DMS79 (cell line): ENCODE data around the gene C5orf22.
"Not testable (repeated sequence)": the region's sequence is repeated elsewhere in the genome, so short reads cannot be mapped to it uniquely, and the experiment has no call there.

Experiments
- DNase-seq: peaks from one replicate; lab custom pipeline; 2025; lab: John Stamatoyannopoulos, UW

The C5orf22 gene

DNA sequence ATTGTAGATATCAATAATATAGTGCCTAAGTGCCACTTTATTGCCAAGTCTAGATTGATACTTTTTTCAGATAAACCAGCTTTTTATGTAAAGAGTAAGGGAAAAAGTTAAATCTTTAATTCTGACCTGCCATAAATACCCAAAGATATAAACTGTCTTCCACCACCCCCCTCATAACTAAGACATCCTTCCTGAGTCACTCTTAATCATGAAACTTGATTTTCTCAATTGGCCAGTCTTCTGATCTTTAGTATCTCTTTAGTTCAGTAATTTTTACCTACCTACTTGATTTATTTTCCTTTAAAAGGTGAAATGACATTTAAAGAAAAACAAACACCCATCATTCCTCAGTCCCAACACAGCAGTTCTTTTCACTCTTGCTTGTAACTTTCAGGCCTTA, 21.8 kb downstream of the C5orf22 start:
- no peak for DNase-seq

DNA sequence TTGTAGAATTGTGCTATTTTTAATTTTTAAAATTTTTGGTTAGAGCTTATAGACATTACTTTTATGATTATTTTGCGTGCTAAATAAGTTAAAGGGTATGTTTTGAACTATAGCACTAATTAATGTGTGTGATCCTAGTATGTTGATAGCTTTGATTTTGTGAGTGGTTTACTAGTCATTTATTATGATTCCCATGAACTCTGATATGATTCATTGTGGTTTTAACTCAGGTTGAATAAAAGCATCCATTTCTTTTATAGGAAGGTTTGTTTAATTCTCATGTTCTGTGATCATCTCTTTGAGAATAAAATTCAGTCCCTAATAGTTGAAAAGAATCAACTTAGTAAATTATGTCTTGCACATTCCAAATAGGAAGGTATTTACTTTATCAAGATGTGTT, 22.5 kb downstream of the C5orf22 start:
- DNase-seq, result no peak

DNA sequence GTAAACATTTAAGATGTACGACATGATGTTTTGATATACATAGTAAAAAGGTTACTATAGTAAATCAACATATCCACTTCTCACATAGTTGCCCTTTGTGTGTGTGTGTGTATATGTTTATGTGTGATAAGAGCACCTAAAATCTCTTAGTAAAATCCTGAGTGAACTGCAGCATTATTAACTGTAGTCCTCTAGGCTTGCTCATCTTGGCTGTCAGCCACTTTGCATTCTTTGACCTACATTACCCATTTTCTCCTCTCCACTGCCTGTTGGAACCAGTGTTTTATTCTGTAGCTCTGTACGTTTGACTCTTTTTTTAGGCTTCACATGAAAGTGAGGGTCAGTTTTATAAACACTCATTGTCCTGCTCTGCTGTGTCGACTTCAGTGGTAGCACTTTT, 24.4 kb downstream of the C5orf22 start:
- no peak for DNase-seq

DNA sequence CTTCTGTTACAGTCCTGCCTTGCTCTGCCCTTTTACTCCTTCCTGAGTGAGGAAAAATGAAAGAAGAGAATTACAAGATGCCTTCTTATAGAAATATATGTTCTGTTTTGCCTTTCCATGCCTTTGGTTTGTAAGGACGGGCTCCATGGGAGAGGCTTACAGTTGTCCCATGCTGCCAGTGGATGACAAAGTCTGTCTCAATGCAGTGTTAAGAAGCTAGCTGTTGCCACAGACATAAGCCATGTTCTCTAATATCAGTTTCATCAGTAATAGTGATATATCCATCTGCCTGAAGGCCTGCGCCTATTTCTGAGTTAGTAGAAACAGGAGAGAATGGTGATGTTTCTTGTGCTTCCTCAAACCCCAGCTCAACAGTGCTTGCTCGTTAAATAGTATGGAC, 27.8 kb downstream of the C5orf22 start:
- no peak for DNase-seq

DNA sequence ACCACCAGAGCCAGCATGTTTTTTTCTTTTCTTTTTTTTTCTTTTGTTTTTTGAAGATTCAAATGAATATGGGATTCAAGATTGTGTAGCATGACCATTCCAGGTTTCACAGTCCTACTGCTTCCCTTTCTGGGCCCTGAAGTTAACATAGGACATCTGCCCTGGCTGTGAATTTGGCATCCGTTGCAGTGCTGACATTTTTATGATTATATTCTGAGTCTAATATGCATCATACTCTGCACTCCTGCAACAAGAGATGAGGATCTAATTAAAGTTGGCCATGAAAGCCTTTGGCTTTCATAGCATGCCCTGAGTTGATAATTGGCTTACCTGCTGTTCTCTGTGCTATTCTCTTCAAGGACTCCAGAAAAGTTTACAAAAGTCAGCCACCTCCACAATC, 29.8 kb downstream of the C5orf22 start:
- DNase-seq, result no peak

DNA sequence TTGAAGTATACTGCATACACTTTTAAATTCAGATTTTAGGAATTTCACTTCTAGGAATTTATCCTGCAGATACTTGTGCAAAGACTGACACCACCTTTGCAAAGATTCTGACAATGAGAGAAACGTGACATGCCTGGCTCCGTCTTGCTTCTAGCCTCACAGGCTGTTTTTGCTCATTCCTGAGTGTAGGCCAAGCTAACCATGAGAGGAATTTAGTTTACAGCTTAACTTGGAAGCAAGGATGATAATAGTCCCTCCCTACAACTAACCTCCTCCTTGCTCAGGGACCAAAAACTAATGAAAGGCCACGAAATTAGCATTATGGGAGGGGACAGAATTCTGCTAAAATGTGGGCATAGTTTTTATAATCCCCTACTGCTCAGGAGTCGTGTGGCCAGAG, 31.1 kb downstream of the C5orf22 start:
- no peak for DNase-seq

DNA sequence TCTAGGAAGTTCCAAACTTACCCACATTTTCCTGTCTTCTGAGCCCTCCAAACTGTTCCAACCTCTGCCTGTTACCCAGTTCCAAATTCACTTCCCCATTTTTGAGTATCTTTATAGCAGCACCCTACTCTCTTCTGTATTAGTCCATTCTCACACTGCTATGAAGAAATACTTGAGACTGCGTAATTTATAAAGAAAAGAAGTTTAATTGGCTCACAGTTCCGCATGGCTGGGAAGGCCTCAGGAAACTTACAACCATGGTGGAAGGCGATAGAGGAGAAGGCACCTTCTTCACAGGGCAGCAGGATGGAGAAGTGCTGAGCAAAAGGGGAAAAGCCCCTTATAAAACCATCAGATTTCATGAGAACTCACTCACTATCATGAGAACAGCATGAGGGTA, 34.3 kb downstream of the C5orf22 start:
- DNase-seq, result not testable (repeated sequence)

DNA sequence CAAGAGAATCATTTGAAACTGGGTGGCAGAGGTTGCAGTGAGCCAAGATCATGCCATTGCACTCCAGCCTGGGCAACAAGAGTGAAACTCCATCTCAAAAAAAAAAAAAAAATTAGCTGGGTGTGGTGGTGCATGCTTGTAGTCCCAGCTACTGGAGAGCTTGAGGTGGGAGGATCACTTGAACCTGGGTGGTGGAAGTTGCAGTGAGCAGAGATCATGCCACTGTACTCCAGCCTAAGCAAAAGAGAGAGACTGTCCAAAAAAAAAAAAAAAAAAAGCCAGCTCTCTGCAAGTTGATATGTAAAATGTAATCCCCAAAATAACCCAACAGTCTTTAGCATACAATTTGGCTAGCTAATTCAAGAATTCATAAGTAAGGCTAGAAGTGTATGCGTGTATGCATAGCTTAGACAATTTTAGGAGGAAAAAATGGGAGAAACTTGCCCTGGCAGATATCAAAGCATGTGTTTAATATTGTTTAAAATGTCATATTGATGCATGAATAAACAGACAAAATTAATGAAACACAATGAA, 36.3 kb downstream of the C5orf22 start:
- no peak for DNase-seq

DNA sequence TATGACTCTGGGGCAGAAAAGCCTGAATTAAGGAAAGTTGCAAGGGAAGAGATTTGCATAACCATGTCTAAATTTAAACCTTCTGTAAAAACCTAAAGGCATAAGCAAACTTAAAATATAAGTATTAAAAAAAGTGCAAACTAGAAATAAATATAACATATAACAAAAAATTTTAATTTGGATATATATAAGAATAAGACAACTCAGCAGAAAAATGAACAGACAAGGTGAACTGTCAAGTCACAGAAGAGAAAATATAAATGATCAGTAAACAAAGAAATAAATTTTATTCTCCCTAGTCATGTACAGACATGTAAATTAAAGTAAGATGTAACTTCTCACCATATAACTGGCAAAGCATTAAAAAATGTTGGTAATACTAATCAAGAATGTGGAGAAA, 37.0 kb downstream of the C5orf22 start:
- DNase-seq, result no peak

DNA sequence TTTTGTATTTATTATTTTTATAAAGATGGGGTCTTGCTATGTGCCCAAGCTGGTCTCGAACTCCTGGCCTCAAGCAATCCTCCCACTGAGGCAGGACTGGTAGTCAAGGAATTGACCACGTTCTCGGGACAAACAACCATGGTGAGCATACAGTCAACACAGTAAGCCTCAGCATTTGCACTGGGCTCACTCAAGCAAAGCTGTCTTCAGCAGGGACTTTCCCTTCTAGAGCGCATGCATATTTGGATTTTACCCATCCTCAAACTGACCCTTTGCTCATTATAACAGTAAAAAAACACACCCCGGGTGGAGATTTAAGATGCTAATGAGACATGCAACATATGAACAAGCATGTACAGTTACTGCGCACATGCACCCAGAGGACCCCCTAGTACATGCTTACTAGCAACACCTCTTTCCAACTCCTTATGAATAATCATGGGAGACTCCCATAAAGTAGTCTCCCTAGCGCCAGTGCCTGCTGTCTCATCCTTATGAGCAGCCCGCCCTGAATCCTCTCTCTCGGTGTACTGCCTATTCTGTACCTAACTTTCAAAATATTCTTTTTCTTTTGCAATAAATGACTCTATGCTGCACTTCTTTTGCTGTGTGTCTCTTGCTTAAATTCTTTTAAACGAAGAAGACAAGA, 41.5 kb downstream of the C5orf22 start:
- no peak for DNase-seq

DNA sequence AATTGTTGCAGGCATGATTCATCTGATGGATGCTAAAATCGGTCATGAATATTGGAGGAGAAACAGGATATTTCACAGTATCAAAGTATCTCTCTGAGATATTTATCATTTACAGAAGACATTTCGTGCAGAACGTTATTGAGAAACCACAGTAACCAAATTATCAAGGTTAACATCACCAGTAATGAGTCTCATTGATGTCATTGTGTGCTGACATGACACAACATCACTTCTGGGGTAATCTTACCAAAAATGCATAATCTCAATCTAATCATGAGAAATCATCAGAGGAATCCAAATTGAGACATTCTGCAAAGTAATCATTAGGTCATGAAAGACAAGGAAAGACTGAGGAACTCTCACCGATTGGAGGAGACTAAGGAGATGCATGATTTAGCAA, 42.7 kb downstream of the C5orf22 start:
- DNase-seq, result no peak

DNA sequence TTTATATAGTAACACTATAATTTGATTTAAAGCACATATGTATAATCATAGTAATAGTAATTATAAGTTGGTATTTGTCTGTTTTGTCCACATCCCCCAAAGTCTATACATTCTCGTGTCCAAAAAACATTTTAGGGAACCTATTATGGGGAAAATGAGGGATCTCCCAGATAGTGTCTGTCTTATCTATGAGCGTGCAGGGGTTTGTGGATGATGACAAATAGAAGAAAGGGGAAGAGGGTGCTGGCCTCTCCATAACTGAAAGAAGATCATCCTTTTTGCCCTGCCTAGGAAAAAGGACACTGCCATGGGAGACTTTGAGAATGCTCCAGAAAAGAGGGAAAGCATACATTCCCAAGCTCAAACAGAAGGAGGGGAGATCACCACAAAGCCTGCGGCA, 45.3 kb downstream of the C5orf22 start:
- DNase-seq, result no peak

DNA sequence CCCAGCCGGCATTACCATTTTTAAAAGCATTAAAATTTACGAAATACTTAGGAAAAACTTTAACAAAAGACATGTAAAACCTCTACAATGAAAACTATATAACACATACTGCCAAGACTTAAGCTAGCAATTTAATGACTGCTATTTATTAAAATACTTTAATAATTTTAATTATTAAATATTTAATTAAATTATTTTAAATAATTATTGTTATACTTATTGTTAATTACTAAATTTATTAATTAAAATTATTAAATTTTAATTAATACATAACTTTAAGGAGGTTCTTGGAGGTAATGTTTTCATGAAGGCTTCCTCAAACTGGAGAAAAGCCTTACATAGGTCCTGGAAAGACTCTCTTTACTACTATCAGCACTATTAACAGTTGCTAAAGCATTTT, 47.5 kb downstream of the C5orf22 start:
- DNase-seq, result no peak

DNA sequence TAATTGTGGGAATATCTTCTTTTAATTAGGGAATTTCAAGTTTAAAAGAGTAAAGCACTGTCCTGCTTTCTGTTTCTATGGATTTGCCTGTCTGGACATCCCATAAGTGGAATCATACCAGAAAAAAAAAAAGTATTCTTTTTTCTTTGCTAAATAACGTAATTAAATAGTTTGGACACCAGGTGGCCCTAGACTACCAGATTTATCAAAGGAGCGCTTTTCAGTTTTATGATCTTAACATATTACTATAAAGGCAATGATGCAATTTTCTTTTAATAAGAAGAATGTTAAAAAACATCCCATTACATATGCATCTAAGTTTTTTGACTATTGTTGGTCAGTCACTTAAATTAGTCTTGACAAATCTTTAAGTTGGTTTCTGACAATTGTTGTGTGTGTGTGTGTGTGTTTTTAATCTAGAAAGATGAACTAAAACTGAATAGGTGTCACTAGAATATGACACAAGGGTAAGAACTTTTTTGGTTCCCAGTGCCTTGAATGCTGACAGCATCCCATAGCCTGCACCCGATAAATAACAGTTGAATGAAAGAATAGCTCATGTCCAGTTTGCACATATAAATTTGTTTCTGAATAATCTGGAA, 49.5 kb downstream of the C5orf22 start:
- DNase-seq, result no peak

DNA sequence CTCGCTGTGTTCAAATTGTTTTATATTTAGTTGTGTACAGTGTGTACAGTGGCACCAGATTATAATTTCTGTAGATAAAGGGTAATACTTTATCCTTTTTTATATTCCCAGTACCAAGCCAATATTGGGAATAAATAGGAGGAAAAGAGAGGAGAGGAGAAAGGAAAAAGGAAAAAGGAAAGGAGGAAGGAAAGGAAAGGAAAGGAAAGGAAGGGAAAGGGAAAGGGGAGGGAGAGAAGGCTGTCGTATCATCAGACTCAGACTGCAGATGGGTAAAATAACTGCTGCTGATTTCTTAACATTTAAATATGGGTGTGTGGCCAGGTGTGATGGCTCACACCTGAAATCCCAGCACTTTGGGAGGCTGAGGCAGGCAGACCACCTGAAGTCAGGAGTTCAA, 51.0 kb downstream of the C5orf22 start:
- DNase-seq, result no peak

DNA sequence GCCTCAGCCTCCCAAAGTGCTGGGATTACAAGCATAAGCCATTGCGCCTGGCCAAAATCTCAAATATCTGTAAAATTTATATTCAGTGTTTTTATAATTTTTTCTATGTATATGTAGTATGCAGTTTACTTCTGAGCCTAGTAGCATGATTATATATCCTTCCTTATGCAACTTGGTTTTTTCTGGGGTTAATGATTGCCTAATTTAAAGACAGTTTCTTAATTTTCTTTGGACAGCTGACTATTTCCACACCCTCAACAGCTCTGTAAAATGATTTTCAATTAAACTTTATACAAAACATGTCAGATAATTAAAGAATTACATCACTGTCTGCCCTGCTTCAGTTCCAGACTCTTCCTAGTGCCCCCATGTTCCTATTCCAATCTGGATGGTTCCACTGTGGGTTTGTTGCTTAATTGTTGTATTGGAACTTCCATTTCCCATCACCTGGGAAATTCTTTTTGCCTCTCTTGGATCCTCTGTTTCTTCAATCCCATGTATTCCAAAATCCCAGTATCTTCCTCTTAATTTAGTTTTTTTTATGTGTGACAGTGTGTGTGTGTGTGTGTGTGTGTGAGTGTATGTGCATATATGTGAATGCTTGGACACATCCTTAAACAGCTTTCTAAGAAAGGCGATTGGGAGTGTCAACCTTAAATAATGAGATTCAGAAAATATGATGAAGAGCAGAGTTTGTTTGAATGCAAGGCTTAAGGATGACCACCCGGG, 53.2 kb downstream of the C5orf22 start:
- DNase-seq, result no peak

DNA sequence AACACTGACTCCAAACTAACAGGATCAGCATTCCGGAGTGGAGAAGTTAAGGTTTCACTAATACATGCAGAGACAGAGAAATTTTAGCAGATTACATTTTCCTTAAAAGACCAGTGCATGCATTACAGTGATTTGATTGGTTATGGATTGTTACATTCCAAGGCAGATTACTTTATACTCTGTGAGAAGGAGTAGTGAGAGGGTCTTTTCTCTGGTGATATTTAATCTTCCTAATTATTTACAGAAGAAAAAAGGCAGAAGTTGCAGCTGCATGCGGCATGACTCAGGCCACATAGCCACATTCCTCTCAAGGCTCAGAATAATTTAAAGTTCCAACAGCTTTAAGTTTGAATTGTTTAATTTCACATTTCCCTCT, 53.8 kb downstream of the C5orf22 start:
- DNase-seq, result no peak

DNA sequence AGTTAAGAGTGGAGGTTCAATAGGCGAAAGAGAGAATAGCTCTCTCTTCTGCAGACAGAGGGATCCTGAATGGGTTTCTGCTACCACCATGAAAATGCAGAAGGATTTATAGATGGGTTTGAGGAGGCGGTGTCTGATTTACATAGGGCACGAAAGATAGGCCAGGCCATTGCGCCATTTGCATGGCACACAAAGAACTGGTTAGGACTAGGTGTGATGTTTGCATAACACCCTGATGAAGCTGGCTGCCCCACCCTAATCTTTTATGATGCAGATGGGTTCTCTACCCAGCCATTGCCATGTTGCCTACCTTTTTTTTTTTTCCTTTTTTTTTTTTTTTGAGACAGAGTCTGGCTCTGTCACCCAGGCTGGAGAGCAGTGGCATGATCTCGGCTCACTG, 55.4 kb downstream of the C5orf22 start:
- no peak for DNase-seq

DNA sequence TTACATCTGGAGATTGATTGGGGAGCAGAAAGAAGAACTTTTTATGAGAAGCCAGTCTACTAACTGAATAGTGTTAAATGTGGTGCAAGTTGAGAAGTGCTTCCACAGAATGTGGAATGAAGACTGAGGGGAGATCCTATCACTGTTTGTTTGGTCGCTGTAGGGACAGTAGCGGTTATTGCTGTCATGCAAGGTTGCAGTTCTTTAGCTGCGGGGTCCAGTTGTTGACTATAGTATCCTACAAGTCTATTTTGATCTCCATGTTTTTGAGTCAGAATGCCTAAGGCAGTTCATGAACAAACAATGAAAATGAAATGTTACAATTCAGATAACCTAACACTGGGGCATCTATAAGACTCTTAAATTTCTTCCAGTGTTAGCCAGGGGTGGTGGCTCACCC, 61.6 kb downstream of the C5orf22 start:
- DNase-seq, result no peak

DNA sequence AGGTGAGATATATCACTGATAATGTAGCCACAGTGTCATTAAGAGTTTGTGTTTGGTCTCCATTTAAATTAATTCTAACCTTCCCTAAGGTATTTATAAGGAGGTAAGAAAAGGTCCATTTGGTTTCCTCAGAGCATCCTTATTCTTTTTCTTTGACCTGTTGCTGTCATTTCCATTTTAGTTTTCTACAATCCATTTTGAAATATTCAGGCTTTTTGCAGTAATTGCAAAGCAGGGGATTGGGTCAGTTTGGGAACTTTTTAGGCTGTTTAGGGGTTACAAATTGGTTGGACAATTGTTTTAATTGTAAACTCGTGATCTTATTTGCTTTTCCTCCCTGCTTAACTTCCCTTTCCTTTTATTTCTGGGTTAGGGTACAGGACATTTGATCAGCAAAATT, 64.3 kb downstream of the C5orf22 start:
- DNase-seq, result no peak

DNA sequence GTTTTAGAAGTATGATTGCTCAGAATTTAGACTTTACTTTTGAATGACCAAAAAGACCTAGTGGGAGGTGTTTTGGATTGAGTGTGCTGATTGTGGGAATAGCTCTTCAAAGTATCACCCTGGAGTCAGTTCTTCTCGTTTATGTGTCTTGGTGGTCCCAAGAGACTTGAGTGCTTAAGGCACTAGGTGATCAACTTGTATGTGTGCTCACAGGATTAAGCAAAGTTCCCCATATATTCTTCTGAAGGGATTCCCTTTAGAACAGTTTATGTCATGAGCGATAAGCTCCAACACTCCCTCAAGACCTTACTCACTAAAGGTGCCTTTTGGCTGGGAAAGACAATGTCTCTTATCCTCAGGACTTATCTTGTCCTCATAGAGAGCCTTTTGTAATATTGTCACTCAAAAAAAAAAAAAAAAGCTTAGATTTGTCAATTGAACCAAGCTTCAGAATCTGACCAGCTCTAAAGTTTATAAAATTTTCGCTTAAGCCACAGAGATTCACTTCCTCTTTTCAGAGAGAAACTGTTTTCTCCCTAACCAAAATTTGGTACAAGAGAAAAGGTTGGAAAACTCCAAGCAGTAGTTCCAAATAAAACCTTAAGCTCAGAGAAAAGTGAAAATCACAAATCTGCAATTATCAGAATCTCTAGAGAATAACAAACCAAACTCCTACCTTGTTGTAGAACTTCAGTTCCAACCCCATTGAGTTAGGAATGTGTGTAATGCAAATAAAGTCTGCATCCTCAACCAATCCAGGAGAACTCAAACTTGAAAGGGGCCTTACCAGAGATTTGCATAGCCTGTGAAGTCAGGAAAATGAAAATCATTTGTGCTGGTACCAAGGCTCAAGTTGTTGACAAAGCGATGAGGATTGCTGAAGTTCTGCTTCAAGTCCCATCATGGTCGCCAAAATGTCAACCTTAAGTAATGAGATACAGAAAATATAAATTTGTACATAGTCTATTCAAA, 66.8 kb downstream of the C5orf22 start:
- DNase-seq, result no peak

DNA sequence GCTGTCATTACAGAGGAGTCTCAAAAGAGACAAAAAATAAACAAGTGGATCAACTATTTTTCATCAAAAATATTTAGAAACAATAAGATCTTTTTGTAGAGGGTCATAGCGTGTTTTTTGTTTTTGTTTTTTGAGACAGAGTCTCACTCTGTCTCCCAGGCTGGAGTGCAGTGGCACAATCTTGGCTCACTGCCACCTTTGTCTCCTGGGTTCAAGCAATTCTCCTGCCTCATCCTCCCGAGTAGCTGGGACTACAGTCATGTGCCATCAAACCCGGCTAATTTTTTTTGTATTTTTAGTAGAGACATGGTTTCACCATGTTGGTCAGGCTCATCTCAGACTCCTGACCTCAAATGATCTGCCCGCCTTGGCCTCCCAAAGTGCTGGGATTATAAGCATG, 70.2 kb downstream of the C5orf22 start:
- not testable (repeated sequence) for DNase-seq
